HG02571 (cell line): ENCODE data around the gene ASB18.

Experiments used
- ATAC-seq: cut with Tn5 transposase; IDR thresholded peaks from one replicate; pipeline ENCODE4 v1.9.1; 2021; ENCODE audit warnings: mild to moderate bottlenecking, moderate library complexity; ENCODE audit not compliant: unreplicated experiment

The ASB18 gene

DNA sequence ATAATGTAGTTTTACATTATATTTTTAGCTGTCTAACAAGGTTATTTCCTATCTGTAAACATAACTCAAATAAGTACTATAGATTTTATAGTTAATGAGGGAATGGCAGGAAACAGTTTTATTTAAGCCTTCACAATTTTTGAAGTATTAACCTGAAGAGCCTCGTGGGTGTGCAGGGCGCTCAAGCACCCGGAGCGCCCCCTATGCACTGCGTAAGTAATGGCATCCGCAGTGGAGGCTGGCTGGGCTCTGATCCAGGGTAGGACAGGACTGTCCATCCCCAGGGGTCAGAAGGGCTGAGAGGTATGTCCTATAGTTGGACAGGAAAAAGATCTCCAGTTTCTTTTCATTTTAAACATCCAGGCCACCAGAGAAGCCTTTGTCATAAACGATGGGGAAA lies 87.8 kb downstream of the ASB18 start:
- no peak for ATAC-seq

DNA sequence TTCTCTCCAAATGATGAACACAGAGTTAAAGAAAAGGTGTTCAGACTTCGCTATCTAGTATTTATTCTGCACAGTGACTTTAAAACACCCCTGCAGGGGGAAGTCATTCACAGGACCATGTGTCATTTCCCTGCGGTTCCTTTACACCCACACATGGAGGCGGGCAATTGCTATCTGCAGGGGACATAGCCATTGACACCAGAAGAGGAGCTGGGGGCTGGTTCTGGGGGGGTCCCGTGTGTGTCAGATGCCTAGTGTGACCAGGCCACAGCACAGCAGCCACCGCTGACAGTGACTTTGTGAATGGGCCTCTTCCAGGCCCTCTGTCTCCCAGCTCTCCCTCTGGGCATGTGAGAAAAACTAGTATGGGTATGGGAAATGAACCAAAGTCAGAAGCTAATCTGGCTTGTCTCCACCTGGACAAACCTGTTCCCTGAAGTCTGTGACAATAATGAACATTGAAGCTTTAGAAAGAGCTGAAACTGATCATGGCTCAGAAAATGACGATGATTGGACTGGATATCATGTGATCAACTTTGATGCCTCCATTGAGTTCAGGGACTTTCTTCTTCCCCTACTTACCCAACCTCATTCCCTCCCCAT lies 88.6 kb downstream of the ASB18 start:
- ATAC-seq = no peak

DNA sequence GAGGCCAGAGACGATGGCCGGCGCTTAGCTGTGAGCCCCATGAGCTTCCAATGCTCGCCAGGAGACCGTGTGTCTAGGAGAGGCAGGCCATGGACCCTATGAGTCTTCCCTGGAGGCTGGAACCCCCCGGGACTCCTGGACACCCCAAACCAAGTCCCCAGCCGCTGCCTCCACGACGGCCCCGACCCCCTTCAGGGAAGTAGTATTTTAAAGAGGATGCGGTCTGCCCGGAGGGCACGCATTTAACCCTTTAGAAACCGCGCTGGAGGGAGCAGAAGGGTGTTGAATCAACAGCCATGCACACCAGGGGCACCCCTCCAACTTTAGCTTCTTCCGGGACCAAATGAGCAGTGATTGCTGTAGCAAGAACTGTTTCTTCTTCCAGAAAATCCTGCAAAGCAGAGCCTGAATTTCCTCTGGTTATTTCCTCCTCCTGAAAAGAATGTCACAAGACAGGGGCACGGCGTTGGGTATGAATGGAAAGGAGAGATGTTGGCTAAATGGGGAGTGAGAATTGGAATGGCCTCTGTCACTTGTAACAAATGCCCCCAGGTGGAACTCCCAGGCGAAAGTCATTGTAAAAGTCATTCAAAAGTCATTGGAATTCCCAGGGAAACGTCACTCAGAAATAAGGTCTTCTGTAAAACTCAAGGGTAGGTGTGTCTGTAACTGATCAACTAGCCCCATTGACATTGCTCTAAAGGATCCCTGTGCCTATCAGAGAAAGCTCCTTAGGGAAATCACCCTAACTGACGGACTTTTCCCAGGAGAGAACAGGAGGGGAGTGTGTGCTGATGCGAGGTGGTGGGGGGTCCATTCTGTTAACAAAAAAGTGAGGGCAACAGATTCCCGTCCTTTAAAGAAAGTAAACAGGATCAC lies 90.2 kb downstream of the ASB18 start:
- ATAC-seq = no peak

DNA sequence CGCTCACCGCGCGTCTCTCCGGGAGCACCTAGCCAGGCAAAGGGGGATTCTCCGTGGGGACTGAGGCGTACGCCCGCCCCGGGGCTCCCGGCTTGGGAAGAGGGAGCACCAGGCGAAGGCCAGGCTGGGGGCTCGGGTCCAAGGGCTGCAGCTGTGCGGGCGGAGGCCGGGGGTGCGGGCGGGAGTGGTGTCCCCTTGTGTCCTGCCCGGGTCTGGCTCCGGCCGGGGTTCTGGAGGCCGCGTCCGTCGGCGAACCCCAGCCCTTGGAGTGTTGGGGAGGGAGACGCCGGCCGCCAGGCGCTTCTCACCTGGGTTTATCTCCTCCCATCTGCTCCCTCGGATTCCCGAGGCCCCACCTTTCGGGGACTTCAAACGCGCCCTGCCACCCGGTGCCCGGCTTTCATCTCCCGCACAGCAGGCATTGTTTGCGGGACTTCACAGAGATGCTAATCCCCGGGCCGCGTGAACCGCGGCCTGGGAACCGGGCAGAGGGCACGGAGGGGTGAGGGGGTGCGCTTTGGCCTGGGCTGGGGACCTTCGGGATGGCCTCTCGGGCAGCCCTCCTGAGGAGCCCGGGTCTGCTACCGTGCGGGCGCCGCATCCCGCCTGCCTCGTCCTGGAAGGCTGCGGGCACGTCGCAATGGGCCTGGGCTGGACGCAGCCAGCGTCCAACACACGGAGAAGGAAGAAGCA lies 91.0 kb downstream of the ASB18 start:
- ATAC-seq = no peak

DNA sequence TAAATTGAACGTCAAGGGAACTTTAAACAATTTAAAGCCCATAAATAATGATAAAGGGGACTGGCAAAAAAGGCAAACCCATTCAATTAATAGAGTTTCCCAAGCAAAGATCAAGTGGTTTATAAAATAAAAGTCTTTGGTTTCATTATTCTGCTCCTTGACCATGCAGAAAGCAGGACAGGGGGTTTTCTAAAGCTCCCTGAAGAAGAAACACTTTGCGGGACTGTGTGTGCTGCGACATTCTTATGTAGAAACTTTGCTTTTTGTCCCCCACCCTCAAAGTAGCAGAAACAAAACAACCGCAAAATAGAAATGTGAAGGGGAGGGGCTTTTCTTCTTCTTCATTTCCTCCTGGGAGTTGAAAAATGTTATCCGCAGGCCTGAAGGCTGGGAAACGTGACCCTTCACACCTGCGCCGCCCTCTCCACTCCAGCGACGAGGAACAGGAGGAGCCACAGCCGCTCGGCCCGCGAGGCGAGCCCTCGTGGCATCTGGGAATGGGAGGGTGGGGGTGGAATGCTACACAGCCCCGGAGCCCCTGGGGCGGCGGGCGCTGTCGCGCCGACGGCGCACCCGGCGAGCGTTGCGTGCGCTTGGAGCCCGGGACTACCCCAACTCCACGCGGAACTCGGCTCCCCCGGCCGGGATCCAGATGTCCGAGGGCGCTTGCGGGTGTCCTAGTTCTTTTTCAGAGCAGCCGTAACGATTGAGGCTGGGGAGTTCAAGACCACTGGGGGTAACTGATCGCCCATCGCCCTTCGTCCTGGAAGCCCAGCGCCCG lies 91.8 kb downstream of the ASB18 start:
- no peak for ATAC-seq

DNA sequence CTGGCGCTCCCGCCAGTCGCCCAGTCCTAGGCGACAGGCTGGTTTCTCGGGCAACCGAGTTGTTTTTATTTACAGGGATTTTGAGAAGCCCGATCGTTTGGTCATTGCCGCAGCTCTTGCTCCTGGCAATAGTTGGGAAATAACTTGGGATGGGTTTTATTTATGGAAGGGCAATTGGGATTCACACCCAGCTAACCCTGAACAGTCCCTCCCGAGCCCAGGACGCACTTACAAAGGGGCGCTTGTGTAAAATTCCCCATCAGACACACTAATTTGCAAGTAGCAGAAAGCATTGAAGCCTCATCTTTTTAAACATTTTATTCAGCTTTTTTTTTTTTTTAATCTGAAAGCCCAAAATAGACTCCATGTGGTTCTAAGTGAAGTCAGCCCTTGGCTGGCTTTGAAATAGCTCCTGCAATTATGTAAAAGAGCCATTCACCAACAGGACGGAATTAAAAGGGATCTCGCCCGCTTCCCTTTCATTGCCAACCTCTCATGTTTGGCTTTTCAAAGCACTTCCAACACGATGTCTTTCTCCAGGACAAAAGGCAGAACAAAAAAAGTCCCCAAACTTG lies 92.4 kb downstream of the ASB18 start:
- no peak for ATAC-seq

DNA sequence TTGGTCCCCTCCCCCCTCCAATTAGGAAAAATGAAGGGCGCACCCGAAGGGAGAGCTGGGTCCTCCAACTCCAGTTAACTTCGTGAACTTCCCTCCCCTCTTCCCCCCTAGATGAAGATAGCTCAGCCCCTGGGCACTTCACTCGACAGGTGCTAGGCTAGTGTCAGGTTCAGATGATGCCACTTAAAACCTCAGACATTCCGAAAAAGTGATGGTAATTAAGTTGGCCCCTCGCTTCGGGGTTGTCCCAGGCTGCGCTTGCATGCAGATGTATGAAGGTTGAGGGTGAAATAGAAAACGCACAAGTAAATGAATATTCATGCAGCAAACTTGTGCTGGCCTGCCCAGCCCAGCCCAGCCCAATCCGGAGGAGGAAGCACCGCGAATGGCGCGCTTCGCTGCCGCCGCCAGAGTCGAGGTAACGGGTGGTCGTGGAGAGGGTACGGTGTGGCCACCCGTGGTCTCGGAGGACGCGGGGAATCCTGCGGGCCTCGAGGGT lies 93.0 kb downstream of the ASB18 start:
- ATAC-seq = no peak

DNA sequence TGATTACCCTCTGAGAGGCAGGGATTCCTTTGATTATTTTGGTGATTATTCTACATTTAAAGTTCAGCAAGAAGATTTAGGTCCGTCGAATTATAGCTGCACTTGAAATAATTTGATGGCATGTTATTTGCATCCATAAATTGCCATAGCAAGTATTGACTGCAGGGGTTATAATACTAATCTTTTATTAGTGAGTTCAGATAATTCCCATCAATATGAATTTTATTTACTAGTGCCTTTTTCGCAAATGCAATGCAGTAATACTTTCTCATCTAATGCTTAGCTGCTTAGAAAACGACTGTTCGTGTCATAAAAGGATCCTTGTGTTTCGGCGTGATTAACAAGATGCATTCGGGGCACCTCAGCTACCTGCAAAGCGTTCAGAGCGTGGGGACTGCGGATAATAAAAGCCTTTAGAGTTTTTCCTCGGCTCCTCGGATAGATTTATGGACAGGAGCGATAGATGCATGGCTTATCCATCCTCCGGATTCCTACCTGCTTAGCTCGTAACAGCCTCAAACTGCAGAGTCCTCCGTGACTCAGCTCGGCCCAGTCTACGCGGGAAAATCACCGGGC lies 93.5 kb downstream of the ASB18 start:
- no peak for ATAC-seq

DNA sequence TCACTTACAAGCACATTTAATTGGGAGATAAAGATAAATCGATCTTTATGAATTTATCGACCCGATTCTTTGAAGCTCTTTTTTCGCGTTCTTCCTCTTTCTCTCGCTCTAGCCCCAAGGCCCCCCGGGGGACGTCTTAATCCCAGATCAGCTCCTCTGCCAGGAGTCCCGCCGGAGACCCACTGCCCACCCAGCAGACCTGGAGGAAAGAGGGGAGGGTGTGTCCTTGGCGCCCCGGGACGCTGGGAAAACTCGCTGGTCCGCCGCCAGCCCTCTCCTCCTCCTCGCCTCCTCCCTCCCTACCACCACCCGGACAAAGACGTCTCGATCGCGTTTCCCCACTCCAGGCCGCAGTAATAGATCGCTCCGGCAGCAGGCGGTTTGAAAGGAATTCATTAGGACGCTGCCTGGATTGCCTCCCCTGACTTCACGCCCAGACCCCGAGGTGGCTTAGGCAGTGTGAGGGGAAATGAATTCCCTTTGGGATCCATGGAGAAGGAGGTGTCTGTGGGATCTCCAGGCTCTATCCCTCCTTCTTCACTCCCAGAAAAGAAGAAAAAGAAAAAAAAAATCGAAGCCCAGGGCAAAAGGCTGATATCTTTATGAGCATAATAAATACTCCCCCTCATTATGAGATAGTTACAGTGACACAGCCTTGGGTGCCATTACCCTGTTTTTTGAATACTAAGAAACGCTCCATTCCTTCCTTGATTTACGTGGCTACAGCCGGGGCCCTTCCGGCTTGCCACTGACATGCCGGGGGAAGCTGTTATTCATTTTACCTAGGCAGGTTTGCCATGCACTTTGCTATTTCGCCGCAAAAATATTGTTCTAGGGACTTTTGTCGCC lies 94.2 kb downstream of the ASB18 start:
- no peak for ATAC-seq

DNA sequence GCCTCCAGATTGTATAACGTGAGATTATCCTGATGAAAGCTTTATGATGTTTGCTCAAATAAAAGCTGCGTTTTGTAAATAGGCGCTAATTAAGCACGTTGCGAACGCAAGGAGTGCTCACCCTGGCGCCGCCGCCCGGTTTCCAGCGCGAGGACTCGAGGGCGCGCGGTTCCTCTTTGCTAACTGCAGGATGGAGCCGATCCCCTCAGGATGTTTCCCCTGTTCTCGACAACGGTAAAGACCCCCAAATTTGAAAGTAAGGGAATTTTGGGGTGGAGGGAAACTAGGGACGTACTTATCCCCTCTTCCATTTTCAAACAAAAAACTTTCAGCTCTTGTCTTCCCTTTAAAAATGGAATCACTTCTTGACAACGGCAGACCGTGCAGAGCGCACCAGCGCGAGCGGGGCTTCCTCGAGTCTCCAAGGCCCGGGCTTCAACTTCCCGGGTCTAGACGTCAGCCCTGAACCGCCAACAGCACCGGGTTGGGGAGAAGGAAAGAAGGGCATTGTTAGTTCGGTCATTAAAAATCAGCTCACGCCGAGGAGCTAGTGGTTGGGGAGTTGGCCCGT lies 95.0 kb downstream of the ASB18 start:
- no peak for ATAC-seq

DNA sequence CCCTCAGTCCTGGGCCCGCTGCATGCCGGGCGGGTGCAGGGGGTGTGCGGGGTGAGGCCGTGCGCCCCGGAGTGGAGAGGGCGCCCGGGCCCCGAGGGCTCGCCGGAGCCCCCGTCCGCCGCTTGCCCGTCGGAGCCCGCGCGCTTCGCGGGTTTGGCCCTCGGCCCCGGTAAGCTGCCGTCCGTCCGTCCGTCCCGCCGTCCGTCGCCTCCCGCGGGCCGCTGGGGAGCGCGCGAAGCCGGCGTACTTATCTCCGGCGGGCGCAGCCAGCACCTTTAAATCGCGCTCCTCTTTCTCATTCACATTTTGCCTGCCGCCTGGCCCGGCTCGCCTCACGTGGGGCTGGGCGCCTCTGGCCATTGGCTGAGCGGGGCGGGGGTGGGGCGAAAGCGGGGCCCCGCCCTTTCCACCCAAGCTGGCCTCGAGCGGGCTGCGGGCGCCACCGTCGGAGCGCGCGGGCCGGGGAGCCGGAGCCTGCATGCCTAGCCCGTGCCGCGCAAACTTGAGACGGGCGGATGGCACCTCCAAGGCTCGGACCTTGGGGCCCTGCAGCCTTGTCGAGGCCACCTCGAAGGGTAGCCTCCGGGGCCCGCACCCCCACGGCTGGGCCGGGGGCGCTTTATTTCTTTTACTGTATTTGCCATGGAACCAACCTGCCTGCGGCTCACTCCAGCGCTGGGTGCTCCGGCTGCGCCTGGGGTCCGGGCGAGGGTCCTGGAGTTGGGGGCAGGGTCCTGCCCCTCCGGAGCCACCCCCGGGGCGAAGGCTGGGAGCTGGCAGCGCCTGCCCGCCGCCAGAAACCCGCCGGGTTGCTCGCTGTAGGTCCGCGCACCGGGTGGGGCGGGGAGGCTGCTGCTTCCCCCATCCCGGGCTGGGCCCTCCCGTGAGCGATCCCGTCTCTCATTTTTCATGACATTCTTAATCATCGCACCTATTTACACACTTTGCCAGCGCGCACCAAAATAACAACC lies 95.8 kb downstream of the ASB18 start, which contains the start of gene GBX2:
Gene GBX2, minus strand, starts transcription at position 277 of the 971 bp plus-strand sequence. CDS start 415 bp downstream, outside the sequence.
- no peak for ATAC-seq

DNA sequence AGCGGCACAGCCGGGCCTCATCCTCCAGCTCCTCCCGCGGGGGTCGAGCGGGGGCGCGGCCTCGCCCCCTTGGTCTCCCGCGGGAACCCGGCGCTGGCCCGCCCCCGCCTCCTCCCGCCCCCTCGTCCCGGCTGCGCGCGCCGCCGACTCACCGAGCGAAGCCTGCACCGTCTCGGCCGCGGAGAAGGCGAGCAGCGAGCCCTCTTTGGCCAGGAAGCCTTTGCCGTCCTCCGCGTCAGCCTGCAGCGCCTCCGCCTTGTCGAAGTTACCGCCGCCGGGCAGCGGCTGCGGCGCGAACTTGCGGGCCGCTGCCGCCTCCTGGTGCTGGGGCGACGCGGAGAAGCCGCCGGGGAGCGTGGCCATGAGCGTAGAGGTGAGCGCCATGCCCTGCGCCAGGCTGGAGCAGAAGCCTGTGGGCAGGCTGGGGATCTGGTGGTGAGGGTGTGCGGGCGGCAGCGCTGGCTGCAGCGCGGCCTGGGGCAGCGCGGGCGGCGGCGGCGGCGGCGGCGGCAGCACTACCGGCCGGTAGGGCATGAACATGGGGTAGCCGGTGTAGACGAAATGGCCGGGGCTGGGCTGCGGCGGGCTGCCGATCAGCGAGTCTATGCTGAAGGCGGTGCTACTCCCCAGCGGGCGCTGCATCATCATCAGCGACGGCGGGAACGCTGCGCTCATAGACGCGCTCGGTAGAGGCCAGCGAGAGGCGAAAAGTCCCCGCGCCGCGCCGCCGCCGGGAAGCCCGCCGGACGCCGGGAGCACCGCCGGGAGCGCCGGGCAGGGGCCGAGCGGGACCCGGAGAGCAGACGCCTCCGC lies 96.7 kb downstream of the ASB18 start:
- no peak for ATAC-seq

DNA sequence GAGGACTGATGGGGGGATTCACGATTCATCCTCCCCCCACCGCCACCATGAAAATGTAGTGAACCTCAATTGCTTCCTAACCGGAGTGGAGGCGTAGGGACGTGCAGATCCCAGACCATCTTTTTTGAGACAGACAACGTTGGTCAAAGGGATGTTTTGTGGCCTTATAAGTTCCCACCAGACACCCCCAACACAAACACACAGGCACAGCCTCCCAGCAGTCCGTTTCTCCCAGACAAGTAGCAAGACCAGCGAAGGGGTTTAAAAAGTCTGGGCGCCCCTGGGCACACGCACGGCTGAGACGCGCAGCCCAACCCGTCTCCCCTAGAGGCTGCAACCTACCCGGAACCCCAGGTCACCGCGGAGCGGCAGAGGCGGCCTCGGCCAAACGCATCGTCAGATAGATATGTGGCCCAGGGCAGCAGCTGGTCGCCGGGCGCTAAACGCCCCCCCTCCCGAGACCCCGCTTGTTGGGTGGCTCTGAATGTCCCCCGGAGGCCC lies 97.4 kb downstream of the ASB18 start:
- no peak for ATAC-seq

DNA sequence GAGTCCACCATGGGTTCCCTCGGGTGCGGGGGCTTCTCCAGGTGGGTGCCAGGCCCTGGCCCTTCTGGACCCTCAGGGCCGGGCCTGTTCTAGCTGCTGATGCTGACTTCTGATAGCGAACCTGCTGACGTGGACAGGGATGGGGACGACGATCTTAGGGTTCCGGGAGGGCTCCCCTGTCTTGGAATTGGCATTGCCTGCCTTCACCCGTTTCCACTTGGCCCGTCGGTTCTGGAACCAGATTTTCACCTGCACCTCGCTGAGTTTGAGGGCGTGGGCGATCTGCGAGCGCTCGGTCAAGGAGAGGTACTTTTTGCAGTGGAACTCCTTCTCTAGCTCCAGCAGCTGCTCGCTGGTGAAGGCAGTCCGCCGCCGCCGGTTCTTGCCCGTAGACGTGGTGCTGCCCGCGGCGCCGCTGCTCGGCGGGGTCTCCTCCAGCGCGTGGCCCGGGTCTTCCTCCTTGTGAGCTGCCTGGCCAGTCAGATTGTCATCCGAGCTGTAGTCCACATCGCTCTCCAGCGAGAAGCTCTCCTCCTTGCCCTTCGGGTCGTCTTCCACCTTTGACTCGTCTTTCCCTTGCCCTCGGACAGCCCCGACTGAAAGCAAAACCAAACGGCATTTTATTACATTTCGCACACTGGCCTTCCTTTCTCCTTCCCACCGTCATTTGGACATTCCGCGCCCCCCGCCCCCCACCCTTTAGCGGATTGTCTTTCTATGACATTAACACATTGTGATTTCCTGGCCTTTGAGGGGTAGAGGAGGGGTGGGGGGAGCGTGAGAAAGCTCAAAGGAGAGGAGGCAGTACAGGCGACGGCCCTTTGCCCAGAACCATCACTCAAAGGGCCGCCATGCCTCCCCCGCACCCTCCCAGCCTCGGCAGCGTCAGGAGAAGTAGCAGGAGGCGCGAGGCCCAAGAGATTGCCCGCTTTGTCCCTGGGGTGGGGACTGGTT lies 98.1 kb downstream of the ASB18 start:
- ATAC-seq = no peak
